HPDE6-E6E7 (cell line): ENCODE results near the gene SMIM7.

Experiments
- DNase-seq: peaks from one replicate; pipeline ENCODE4 v3.0.0; 2011; ENCODE audit warnings: missing footprints; ENCODE audit errors: extremely low spot score

Gene SMIM7

GRCh38 chr19:16596399-16596798 is 63.5 kb downstream of the SMIM7 start:
- no peak for DNase-seq
